ENCODE data around the gene ADAM23.

ADAM23 gene

DNA sequence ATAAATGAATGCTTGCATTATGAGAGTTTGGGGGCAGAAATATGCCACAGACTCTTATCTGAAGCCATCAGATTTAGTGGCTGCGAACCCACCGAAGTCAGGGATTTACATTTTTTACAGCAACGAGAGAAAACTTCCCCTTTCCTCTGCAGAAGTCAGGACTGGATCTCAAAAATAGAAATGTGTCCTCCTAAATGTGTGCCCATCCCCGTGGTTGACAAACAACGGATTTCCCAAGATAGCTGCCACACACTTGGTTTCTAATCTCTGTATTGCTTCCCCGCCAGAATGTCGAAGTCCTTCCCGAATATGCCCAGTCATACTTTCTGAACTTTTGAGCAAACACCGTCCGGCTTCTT is 879 bp upstream of the ADAM23 start:
- DNase-seq (ENCODE audit: low read depth), result no peak

- no peak for DNase-seq (ENCODE audit: low read depth)
Observed at GRCh38 chr2:206443735-206444527, 599 bp downstream of the ADAM23 start.

GRCh38 chr2:206445948-206446347 is 2.6 kb downstream of the ADAM23 start:
- no peak for DNase-seq (ENCODE audit: low read depth)

DNA sequence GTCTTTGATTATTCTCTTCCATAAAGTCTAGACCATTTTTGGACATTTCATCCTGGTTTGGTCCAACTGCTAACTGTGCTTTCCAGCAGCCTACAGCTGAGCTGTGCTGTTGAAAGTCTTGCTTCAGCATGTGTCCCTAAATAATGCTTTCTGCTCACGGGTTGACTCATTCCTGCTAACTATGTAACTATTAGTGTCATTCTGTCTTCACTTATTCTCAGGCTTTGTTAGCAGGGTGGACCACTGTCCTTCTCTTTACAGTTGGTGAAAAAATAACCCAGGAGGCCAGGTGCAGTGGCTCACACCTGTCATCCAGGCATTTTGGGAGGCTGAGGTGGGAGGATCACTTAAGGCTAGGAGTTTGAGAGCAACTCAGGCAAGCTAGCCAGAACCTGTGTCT is 8.9 kb downstream of the ADAM23 start:
- no peak for DNase-seq (ENCODE audit: low read depth)

DNA sequence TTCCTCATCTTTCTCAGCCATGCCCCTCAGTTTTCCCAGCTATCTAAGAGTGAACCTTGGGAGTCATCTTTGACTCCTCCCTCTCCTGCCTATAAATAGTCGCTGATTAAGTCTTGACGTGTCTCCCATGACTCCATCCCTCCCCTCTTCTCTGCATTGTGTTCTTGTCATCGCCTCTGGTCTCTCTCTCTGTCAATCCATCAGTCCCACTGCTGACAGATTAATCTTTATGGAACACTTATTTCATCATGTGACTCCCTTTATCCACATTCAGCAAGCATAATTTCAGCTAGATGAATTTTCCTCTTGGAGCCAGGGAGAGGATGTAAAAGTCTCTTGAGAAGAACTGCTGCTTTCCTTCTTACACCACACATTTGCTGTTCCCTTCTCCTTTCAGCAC is 9.4 kb downstream of the ADAM23 start:
- DNase-seq (ENCODE audit: low read depth), result no peak

GRCh38 chr2:206456078-206456754 is 12.9 kb downstream of the ADAM23 start:
- no peak for DNase-seq (ENCODE audit: low read depth)

- no peak for DNase-seq (ENCODE audit: low read depth)
Observed at GRCh38 chr2:206457188-206457634, 13.9 kb downstream of the ADAM23 start.

GRCh38 chr2:206462240-206462854 is 19.0 kb downstream of the ADAM23 start:
- DNase-seq (ENCODE audit: low read depth), result no peak

DNA sequence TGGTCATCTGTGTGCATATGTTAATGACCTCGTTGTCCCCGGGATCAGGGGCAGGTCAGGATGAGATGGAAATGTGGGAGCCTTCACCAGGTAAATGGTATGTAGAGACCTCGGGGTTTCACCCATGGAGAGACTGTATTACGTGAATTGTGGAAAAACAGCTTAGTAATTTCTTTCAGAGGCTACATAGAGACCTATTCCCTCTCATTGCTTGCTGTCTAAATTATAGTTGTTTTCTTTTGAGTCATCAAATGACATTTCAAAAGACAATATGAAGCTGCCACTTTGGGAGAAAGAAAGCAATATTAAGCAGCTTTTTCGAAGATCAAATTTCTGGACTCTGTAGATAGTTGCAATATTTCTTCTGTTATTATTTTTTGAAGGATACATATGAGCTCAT is 20.4 kb downstream of the ADAM23 start:
- DNase-seq (ENCODE audit: low read depth), result no peak

DNA sequence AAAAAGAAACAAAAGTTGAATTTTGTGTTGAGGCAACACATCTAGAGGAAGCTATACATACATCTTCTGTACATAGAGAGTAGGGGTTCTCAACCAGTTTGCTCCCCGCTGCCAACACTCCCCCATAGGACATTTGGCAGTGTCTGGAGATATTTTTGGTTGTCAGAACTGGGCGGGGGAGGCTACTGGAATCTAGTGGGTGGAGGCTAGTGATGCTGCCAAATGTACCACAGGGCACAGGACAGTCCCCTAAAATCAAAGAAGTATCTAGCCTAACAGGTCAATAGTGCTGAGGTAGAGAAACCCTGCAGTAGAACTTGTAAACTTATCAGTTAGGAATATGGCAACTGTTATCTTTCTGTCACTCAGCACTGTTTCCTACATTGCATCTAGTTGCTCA is 21.3 kb downstream of the ADAM23 start:
- no peak for DNase-seq (ENCODE audit: low read depth)

DNA sequence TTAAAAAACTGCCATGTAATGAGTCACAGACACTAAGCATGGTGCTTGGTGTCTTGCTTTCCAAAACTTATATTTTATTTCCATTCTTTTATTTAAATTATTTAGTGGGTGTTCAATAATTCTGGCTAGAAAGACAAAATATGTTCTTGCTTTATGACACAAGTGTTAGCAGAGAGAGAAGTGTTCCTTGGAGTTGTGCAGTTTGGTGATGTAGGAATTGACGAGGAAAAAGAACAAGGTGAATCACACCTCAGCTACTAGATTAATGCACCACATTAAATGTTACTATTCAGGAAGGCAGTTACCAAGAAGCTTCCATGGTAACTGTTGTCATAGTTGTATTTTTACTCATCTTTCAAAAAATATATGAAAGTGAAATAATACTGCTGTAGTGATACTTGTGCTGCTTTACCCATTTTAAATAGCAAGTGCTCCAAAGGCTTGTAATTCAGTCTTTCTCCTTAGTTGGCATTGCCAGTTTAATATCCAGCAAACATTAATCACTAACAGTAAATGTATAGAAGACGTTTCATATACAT is 28.3 kb downstream of the ADAM23 start:
- no peak for DNase-seq (ENCODE audit: low read depth)

GRCh38 chr2:206472094-206472493 is 28.8 kb downstream of the ADAM23 start:
- no peak for DNase-seq (ENCODE audit: low read depth)

- no peak for DNase-seq (ENCODE audit: low read depth)
Observed at GRCh38 chr2:206474099-206474498, 30.8 kb downstream of the ADAM23 start.

GRCh38 chr2:206477296-206477695 is 34.0 kb downstream of the ADAM23 start:
- no peak for DNase-seq (ENCODE audit: low read depth)

DNA sequence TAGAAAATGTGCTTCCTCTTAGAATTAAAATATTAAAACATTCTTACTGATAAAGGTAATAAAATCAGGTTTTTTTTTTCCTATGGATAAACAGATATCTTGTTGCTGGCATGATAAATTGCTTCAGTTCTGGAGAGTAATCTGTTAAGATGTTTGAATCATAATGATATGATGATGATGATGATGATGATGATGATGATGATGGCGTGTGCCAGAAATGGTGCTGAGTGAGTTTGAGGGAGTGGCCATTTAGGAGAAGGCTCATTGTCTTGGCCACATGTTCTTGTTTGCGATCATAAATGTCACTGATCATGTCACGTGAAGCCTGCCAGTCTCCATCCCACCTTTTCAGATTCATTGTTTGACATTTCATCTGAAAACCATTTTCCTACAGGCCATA is 35.0 kb downstream of the ADAM23 start:
- DNase-seq (ENCODE audit: low read depth), result no peak

DNA sequence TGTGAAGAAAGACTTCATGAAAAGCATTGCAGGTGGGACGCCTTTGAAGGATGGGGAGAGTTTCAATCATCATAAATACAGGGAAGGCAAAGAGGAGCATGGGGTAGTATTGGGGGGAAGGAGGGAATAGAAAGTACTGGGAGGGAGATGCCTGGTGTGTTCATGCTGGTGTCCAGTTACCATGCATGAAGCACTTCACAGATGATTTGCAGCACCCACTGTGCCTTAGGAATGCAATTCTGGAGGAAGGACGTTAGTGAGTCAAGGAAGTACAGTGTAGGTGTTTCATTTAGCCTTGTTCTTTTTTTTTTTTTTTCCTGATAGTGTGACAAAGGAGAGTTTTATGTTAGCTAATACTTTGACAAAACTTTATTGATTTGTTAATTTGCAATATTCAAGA is 36.8 kb downstream of the ADAM23 start:
- no peak for DNase-seq (ENCODE audit: low read depth)

DNA sequence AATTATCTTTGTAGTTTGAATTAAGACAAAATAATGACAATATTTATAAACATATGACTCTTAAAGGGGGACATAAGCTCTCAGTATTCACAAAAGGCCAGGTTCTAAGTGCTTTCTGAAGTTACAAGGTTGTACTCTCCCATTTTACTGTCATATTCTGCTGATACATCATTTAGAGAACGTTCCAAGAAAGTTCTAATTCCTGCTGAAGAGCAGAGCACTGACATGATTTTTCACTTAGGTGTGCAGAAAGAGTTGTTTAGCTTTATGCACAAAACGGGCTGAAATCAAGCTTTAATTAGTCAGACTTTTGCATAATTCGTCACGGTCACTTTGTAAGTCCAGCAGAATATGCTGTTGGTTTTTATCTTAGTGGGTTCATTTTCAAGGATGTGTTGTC is 37.3 kb downstream of the ADAM23 start:
- DNase-seq (ENCODE audit: low read depth), result no peak

GRCh38 chr2:206481056-206481455 is 37.7 kb downstream of the ADAM23 start:
- no peak for DNase-seq (ENCODE audit: low read depth)

GRCh38 chr2:206482123-206482522 is 38.8 kb downstream of the ADAM23 start:
- no peak for DNase-seq (ENCODE audit: low read depth)

GRCh38 chr2:206482633-206483032 is 39.3 kb downstream of the ADAM23 start:
- DNase-seq (ENCODE audit: low read depth), result no peak

DNA sequence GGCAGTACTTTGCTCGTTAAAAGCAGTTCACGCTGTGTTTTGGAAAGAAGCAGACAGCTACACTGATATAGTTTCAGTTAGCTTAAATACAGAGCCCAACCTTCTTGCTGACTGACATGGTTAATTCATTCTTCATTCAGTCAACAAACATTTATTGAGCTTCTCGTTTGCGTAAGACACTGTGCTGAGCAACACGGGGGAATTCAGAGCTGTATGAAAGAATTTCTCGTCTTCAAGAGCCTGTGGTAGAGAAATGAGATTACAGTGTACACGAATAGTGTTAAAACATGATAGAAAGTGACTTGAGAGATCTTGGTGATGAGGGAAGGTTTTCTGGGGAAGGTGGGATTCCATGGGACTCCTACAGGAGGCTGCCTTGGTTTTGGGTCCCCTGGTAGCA is 44.7 kb downstream of the ADAM23 start:
- no peak for DNase-seq (ENCODE audit: low read depth)

DNA sequence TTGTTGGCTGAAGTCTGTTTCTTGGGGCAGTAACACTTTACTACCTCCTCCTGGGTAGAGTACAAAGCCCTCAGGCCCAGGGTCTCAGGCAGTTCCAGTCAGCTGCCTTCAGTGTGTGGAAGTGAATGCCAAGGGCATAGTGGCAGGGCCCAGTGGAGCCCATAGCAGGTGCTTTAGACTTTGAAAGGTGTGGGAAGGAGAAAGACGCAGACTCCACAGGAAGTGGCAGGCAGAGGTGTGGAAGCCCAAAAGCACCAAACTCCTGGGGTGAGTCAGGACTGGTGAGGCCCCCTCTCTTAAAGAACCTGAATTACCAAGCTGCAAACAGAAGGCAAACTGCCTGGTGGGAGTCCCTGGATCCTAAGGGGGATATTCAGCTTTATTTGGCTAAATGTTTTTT is 45.3 kb downstream of the ADAM23 start:
- no peak for DNase-seq (ENCODE audit: low read depth)

DNA sequence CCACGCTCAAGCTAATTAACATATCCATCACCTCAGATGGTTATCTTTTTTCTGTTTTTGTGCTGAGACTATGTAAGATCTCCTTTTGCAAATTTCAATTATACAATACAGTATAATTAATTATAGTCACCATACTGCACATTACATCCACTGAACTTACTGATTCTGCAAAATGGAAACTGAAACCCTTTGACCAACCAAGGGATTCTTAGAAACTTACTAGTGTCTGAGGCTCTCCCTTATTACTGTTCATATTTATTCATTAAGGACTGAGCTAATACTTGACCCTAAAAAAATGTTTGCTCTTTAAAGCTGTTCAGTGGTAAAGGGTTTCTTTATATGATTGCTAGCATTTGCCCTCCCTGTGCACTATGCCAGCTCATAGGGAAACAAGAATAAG is 50.7 kb downstream of the ADAM23 start:
- DNase-seq (ENCODE audit: low read depth), result no peak

Measured in T follicular helper cell (primary cell).